Measurements from ENCODE around the gene SLC6A16. TPM values are rescaled to one million over a fixed set of nuclear protein-coding genes. Genes with fewer than 3 reads are reported as not detected.
A peak's percentile ranks its signal among the peaks of the same experiment; 100 is the strongest.

SLC6A16 gene
- polyA plus RNA-seq, 1 donor from 2014 or later = 11.6 TPM

- H3K36me3 Mint-ChIP-seq = no peaks in the 10 kb centered on the region
- H3K9me3 Mint-ChIP-seq = no peaks in the 10 kb centered on the region
- peaks cover 0 to 1% (median 0%) of the 10 kb centered on the region in 3 donors for H3K4me1 Mint-ChIP-seq
- peaks cover 3% of the 10 kb centered on the region for H3K27me3 Mint-ChIP-seq
- H3K27ac Mint-ChIP-seq = no peak overlapping the region
- H3K4me3 Mint-ChIP-seq = no peak overlapping the region
Observed at GRCh38 chr19:49243129-49243528, 81.9 kb downstream of the SLC6A16 start.

GRCh38 chr19:49241769-49242168 is 83.2 kb downstream of the SLC6A16 start:
- Mint-ChIP-seq H3K4me1 (peaks cover 0 to 1% (median 0%) of the 10 kb centered on the region in 3 donors), H3K9me3 (no peaks in the 10 kb centered on the region), H3K36me3 (no peaks in the 10 kb centered on the region), H3K4me3 (no peak overlapping the region), H3K27ac (peak overlapping the region in 1 of 3 donors; percentile 2), H3K27me3 (peaks cover 3% of the 10 kb centered on the region)

Other genes with a start within 250 kb of the SLC6A16 start
- gene SNRNP70, start 239.7 kb downstream of the SLC6A16 start, polyA plus RNA-seq = 67.0 TPM
- gene LIN7B, start 210.8 kb downstream of the SLC6A16 start, polyA plus RNA-seq = 8.3 TPM
- 2.6 TPM for gene C19orf73, start 206.0 kb downstream of the SLC6A16 start, polyA plus RNA-seq
- gene PPFIA3, start 205.6 kb downstream of the SLC6A16 start, polyA plus RNA-seq = not detected
- not detected for gene HRC, start 169.8 kb downstream of the SLC6A16 start, polyA plus RNA-seq
- gene TRPM4, start 167.4 kb downstream of the SLC6A16 start, polyA plus RNA-seq = not detected
- 754 TPM for gene CD37, start 10.2 kb upstream of the SLC6A16 start, polyA plus RNA-seq
- 6.3 TPM for gene TEAD2, start 37.2 kb upstream of the SLC6A16 start, polyA plus RNA-seq
- 1.1 TPM for gene DKKL1, start 38.7 kb upstream of the SLC6A16 start, polyA plus RNA-seq
- not detected for gene KASH5, start 63.1 kb upstream of the SLC6A16 start, polyA plus RNA-seq
- gene PTH2, start 98.2 kb upstream of the SLC6A16 start, polyA plus RNA-seq = not detected
- gene GFY, start 100.2 kb upstream of the SLC6A16 start, polyA plus RNA-seq = not detected
- gene SLC17A7, start 116.3 kb upstream of the SLC6A16 start, polyA plus RNA-seq = not detected
- gene PIH1D1, start 126.6 kb upstream of the SLC6A16 start, polyA plus RNA-seq = 98.8 TPM
- gene ALDH16A1, start 128.0 kb upstream of the SLC6A16 start, polyA plus RNA-seq = 67.5 TPM
- 24.3 TPM for gene FLT3LG, start 149.0 kb upstream of the SLC6A16 start, polyA plus RNA-seq
- gene RPL13A, start 162.4 kb upstream of the SLC6A16 start, polyA plus RNA-seq = 3,792 TPM
- 3,702 TPM for gene RPS11, start 171.2 kb upstream of the SLC6A16 start, polyA plus RNA-seq
- gene FCGRT, start 187.5 kb upstream of the SLC6A16 start, polyA plus RNA-seq = 60.8 TPM
- 3.1 TPM for gene RCN3, start 202.8 kb upstream of the SLC6A16 start, polyA plus RNA-seq